ENCODE measurements around the gene TEX264.

The TEX264 gene

GRCh38 chr3:51675201-51675611 is 4.2 kb downstream of the TEX264 start:
- DNase-seq (ENCODE audit: low spot score): no peak

- DNase-seq (ENCODE audit: low spot score): no peak
Observed at GRCh38 chr3:51676102-51676640, 5.1 kb downstream of the TEX264 start.

DNA sequence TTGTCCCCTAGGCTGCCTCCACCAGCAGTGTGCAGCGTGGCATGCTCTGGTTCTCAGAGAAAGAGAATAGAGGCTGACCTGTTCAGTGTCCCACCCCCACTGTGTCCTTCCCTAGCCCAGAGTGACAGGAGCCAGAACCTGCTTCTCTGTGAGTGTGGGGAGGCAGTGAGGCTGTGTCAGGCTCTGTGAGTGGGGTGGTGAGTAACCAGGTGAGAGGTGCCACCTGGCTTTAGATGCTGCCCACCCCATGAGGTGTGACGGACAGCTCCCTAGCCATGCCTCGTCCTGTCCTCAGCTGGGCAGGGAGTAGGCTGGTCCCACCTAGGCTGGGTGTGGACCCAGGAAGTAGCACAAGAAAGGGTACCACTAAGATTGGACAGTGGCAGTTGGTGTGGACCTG is 6.3 kb downstream of the TEX264 start:
- no peak for DNase-seq (ENCODE audit: low spot score)

GRCh38 chr3:51678186-51678585 is 7.1 kb downstream of the TEX264 start:
- no peak for DNase-seq (ENCODE audit: low spot score)

- no peak for DNase-seq (ENCODE audit: low spot score)
Observed at GRCh38 chr3:51678641-51679040, 7.6 kb downstream of the TEX264 start.

GRCh38 chr3:51679318-51679717 is 8.3 kb downstream of the TEX264 start:
- DNase-seq (ENCODE audit: low spot score): no peak

- no peak for DNase-seq (ENCODE audit: low spot score)
Observed at GRCh38 chr3:51679777-51680176, 8.7 kb downstream of the TEX264 start.

- no peak for DNase-seq (ENCODE audit: low spot score)
Observed at GRCh38 chr3:51680196-51680595, 9.1 kb downstream of the TEX264 start.

DNA sequence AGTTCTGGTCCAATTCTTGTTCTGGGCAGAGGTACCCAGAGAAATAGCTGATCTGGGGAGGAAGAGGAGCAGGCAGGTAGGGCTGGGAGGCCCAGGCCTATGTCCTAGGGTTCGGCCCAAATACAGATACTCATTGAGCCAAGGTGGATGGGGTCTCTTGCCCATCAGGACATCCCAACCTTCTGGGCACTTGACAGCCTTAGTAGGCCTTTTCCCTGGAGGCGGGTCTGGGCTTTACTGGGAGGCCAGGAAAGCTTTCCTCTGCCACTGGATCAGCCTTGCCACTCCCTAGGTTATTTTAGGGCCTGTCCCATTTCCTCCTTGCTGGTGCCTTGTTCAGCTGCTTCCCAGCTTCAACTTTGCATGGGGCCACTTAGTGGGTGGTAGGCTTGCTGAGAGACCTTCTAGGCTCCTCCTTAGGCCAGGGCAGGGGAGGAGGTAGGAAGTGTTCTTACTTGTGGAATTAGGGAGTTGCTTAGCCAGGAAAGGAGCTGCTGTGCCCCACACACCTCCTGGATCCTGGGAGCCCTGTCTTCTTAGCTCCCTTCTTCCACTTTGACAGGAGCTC is 9.7 kb downstream of the TEX264 start:
- no peak for DNase-seq (ENCODE audit: low spot score)

DNA sequence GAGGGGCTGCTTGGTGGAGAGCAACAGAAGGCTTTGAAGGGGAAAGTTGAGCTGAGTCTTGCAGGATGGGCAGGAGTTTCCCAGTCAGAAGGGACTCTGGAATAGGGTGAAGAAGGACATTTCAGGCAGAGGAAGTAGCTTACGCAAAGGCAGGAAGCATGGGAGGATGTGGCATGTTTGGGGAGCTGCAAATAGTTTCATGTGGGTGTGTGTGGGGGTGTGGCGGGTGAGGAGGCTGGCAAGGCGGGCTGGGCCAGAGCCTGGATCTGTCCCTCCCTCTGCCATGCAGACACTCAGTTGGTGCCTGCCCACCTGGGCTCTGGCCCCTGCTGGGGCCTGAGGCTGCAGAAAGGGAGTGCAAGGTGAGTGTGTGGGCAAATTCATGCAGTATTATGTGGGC is 10.4 kb downstream of the TEX264 start:
- DNase-seq (ENCODE audit: low spot score): no peak

DNA sequence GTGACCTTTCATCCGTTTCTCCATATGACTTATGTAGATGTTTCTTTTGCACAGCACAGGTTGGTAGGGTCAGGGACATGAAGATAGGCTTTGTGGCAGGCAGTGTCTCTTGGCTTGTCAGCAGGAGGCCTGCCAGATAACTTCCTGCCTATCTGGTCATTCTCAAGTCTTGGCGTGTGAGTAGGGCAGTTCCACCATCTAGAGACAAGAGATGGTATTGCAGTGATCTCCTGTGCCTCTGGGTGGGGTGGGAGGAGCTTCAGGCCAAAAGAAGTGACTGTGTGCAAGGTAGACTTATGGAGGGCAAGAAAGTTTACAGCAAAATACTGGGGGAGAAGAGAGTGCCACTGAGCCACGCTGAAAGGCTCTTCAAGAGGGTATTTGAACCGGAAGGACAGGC is 11.0 kb downstream of the TEX264 start:
- peak; percentile 71 for DNase-seq (ENCODE audit: low spot score)

DNA sequence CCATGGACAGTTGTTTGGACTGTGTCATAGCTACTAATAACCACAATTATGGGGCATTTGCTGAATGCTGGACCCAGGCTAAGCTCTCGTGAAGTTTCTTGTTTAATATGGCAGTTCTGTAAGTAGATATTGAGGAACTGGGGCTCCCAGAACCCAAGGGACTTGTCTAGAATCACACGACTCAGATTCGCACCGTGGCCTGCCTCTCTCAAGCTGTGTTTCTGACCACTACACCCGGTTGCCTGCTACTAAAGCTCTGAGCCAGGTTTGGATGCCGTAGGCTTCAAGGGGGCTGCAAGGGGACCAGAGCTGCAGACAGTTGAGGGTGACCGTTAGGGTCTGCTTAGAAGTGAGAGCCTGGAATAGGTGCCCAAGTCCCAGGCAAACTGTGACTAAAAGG is 11.5 kb downstream of the TEX264 start:
- DNase-seq (ENCODE audit: low spot score): no peak

- DNase-seq (ENCODE audit: low spot score): no peak
Observed at GRCh38 chr3:51683566-51683965, 12.5 kb downstream of the TEX264 start.

DNA sequence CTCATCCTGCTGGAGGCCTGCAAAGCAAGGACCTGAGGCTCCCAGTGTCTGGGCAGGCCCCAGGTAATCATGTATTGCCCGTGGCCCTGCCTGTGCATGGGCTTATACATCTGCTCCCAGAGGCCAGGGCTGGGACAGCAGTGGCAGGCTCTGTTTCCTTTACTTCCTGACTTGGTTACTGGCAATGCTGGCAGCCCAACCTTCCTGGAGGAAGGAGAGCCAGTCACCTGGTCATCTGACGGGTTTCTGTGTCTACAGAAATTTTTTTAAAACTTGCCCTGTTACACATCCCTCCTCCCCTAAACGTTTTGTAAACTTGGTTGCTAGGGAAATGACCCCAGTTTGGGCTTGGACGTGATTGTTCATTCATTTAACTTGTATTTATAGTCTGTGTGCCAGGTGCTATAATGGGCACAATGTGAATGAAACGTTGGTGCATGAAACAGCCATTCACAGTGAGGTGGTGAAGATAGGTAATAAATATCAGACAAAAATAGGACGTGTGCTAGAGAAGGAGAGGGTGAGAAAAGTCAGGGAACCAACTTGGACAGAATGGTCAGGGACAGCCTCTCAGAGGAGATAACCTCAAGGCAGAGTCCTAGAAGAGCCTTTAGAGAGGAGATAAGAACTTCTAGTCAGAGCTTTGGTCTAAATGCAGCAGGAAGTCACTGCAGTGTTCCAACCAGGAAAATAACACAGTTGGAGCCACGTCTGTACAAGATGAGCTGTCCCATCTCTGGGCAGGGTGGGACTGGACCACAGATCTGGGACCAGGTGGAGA is 14.1 kb downstream of the TEX264 start:
- DNase-seq (ENCODE audit: low spot score): no peak

DNA sequence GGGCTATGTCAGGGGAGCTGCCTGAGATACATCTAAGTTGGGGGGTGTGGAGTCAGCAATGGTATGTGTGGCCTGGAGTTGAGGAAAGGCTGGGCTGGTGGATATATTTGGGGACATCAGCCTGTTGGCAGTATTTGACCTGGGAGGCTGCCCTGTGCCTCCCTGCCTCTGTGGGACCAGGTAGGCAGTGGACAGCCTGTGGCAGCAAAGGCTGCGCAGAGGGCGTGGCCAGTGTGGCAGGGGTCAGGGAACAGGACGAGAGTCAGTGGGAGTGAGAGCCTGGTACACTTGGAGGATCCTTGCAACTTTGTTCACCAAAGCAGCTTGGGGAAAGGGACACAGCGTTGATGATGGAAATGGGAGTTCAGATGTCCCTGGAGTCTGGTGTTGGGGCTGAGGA is 15.0 kb downstream of the TEX264 start:
- no peak for DNase-seq (ENCODE audit: low spot score)

DNA sequence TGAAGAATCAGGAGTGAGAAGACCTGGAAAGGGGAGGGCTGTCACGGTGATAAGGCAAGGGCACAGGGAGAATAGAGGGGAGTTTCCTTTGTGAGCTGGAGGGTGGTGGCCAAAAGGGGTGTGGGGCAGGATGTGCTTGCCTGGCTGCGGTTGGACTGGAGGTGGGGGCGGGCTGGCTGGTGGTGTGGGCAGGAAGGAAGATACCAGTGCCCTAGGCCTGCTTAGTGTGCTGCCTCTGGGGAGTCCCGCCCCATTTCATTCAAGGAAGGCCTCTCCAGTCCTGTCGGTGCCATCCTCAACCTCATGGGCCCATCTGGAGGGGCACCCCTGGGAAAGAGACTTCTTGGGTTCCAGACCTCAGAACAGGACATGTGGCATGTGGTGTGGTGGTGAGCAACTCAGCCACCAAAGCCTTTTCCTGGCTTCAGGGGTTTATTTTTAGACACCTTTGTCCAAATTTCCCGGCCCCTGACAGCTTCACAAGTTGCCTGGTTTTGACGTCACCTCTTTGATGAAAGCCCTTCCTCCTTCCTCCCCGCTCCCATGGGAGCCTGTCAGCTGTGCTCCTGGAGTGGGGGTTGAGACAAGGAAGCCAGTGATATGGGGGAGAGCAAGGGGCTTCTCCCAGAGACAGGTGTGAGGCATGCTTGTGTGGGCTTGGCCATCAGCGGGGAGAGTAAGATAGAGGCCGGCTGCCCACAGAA is 15.6 kb downstream of the TEX264 start:
- no peak for DNase-seq (ENCODE audit: low spot score)

DNA sequence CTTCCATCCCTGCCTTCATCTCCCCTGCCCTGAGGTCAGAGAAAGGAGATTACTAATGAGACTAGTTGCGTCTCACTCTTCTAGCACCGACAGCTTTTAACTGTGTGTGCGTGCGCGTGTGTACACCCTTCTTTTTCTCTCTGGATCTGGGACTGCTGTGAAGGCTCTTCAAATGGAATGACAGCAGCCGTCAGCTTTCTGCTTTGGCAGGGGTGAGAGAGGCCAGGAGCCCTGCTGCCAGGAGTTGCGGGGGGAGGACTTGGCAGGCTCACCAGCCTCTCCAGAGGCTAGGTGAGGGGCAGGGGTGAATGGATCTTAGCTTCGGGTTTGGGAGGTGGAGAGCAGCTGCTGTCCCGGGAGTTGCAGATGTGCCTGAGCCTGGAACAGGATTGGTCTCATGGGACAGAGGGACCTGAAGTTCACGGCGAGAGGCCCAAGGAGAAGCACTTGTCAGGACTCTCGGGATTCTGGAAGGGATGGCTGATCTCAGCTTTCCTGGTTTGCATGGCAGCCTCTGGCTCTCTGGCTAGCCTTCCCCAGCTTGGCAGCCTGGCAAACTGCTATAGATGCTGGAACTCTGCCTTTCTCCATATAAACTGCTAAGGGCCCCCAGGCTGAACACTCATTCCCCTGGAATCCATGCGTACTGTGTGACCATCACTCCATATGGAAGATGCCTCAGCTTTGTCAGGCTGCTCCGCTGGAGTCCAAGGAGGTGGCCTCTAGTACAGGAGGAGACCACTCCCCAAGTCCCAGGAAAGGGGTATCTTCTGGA is 16.6 kb downstream of the TEX264 start:
- no peak for DNase-seq (ENCODE audit: low spot score)

DNA sequence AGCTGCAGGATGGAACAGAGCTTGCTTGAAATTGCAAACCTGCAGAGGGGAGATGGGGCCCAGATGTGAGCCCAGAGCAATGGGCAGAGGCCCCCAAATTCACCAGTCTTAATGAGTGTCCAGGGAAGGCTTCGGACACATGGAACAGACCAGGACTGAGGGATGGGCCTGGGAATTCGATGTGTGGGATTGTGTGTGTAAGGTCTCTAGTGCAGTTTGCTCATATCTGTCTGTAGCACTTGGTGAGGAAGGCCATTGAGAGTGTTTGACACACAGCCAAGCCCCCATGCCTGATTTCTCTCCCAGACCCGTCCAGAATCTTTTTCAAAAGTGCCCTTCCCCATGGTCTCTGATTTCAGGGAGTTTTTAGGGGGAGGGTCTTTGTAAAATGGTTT is 17.2 kb downstream of the TEX264 start:
- no peak for DNase-seq (ENCODE audit: low spot score)

- no peak for DNase-seq (ENCODE audit: low spot score)
Observed at GRCh38 chr3:51691021-51691420, 20.0 kb downstream of the TEX264 start.

GRCh38 chr3:51691949-51692348 is 20.9 kb downstream of the TEX264 start:
- no peak for DNase-seq (ENCODE audit: low spot score)

DNA sequence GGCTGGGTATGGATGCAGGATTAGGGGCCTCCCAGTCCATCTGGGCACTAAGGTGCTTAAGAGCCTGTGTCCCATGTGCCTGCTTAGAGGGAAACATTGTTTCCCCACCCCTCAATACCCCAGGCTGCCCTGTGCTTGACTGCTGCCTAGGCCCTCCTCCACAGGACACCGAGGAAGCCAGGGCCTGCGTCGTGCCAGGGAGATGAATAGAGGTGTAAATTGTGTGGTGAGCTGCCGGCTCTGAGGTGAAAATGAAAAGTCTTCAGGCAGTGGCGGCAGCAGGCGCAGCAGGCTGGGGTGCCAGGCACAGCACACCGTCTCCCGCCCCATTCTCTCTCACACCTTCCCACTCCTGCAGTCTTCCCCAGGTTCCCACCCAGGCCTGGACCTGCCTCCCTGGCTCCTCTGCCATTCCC is 21.9 kb downstream of the TEX264 start:
- DNase-seq (ENCODE audit: low spot score): no peak

- no peak for DNase-seq (ENCODE audit: low spot score)
Observed at GRCh38 chr3:51696954-51697353, 25.9 kb downstream of the TEX264 start.
